CD14-positive monocyte (primary cell): Measurements from ENCODE around the gene PLVAP. TPM values are rescaled to one million over a fixed set of nuclear protein-coding genes. Genes with fewer than 3 reads are reported as not detected.
A peak's percentile ranks its signal among the peaks of the same experiment; 100 is the strongest.
"Not testable (repeated sequence)": the region's sequence is repeated elsewhere in the genome, so short reads cannot be mapped to it uniquely, and the experiment has no call there.

Experiments
- DNase-seq, 3 donors: peaks; one replicate each; pipeline ENCODE4 v3.0.0-alpha.2; 2011 to 2022
- H2AFZ ChIP-seq: 2 replicates; pipeline ENCODE4 v1.6.0; 2012; ENCODE audit warnings: mild to moderate bottlenecking, low read depth, low read length, inconsistent platforms; ENCODE audit not compliant: insufficient read depth, poor library complexity, severe bottlenecking
- H3K27ac ChIP-seq, 2 donors: 1 replicate in 1 of 2; 2 replicates in 1 of 2; pipeline ENCODE4 v1.5.1; 2012 to 2013; ENCODE audit warnings: low read length in 2 of 2, control low read depth in 1 of 2, inconsistent platforms in 1 of 2, low read depth in 1 of 2, mild to moderate bottlenecking in 1 of 2
- H3K27me3 ChIP-seq, 2 donors: one replicate each; pipeline versions ENCODE4 v1.6.0 to v1.6.1; 2011 to 2013; ENCODE audit warnings: low read length in 2 of 2; ENCODE audit not compliant: control insufficient read depth in 2 of 2, insufficient read depth in 2 of 2
- H3K36me3 ChIP-seq, 2 donors: replicated peaks in 1 of 2; 1 replicate in 1 of 2; 2 replicates in 1 of 2; pipeline versions ENCODE4 v1.5.1 to v1.6.1; 2012 to 2013; ENCODE audit warnings: low read length in 2 of 2, control low read depth in 1 of 2, inconsistent platforms in 1 of 2, mild to moderate bottlenecking in 1 of 2; ENCODE audit not compliant: insufficient read depth in 2 of 2, control insufficient read depth in 1 of 2
- H3K4me1 ChIP-seq, 2 donors: 1 replicate in 1 of 2; 2 replicates in 1 of 2; pipeline versions ENCODE4 v1.5.1 to v1.6.1; 2012 to 2013; ENCODE audit warnings: low read length in 2 of 2, control low read depth in 1 of 2, inconsistent platforms in 1 of 2, mild to moderate bottlenecking in 1 of 2, moderate library complexity in 1 of 2; ENCODE audit not compliant: insufficient read depth in 2 of 2, control insufficient read depth in 1 of 2
- H3K4me2 ChIP-seq: replicated peaks from 2 replicates; pipeline ENCODE3; 2012; ENCODE audit warnings: low read length, moderate library complexity, mild to moderate bottlenecking; ENCODE audit not compliant: poor library complexity, severe bottlenecking; ENCODE audit errors: extremely low read depth
- H3K4me3 ChIP-seq, 3 experiments: fragments of 200-600 bp in 1 of 3; sonication (generic) in 1 of 3; replicated peaks in 1 of 3; 1 replicate in 2 of 3; 2 replicates in 1 of 3; pipeline ENCODE4 v1.5.1; 2011 to 2013; ENCODE audit warnings: low read length in 3 of 3, mild to moderate bottlenecking in 3 of 3, control low read depth in 2 of 3, low read depth in 2 of 3, inconsistent platforms in 1 of 3, moderate library complexity in 1 of 3
- H3K79me2 ChIP-seq: 2 replicates; pipeline ENCODE4 v1.6.0; 2012; ENCODE audit warnings: mild to moderate bottlenecking, control low read depth, inconsistent platforms, low read length, moderate library complexity; ENCODE audit not compliant: insufficient read depth
- H3K9ac ChIP-seq: 2 replicates; pipeline ENCODE4 v1.6.0; 2017; ENCODE audit warnings: low read length, mild to moderate bottlenecking; ENCODE audit not compliant: insufficient read depth, poor library complexity, severe bottlenecking
- H3K9me3 ChIP-seq, 2 donors: replicated peaks in 1 of 2; 1 replicate in 1 of 2; 2 replicates in 1 of 2; pipeline versions ENCODE4 v1.5.1 to v1.6.1; 2012 to 2013; ENCODE audit warnings: low read length in 2 of 2, control low read depth in 1 of 2; ENCODE audit not compliant: control insufficient read depth in 1 of 2, insufficient read depth in 1 of 2
- H4K20me1 ChIP-seq: 2 replicates; pipeline ENCODE4 v1.6.0; 2012; ENCODE audit warnings: mild to moderate bottlenecking, low read length, control low read depth, moderate library complexity; ENCODE audit not compliant: insufficient read depth
- H3K27ac Mint-ChIP-seq, 7 donors: one replicate each; pipeline ENCODE4 v1.8.0; 2020; ENCODE audit warnings: mild to moderate bottlenecking in 7 of 7, mixed read lengths in 7 of 7, moderate library complexity in 6 of 7, inconsistent platforms in 2 of 7
- H3K27me3 Mint-ChIP-seq, 3 donors: one replicate each; pipeline ENCODE4 v1.8.0; 2021 to 2022; ENCODE audit warnings: low read depth in 3 of 3, mild to moderate bottlenecking in 3 of 3, mixed read lengths in 3 of 3, moderate library complexity in 3 of 3, inconsistent platforms in 1 of 3
- H3K36me3 Mint-ChIP-seq, 2 donors: one replicate each; pipeline ENCODE4 v1.8.0; 2020; ENCODE audit warnings: mixed read lengths in 2 of 2, inconsistent platforms in 1 of 2, mild to moderate bottlenecking in 1 of 2
- H3K4me1 Mint-ChIP-seq: one replicate; pipeline ENCODE4 v1.8.0; 2020; ENCODE audit warnings: mild to moderate bottlenecking, mixed read lengths
- H3K4me3 Mint-ChIP-seq, 2 donors: one replicate each; pipeline ENCODE4 v1.8.0; 2020; ENCODE audit warnings: mild to moderate bottlenecking in 2 of 2, mixed read lengths in 2 of 2, moderate library complexity in 1 of 2
- H3K9me3 Mint-ChIP-seq, 7 donors: one replicate each; pipeline ENCODE4 v1.8.0; 2020 to 2022; ENCODE audit warnings: mixed read lengths in 7 of 7, mild to moderate bottlenecking in 6 of 7, moderate library complexity in 6 of 7, inconsistent platforms in 2 of 7
- CTCF ChIP-seq: fragments of 200-600 bp; IDR thresholded peaks from one replicate; pipeline ENCODE4 v1.8.0; 2022; ENCODE audit warnings: antibody characterized with exemption, mild to moderate bottlenecking
- WGBS: methylation state at CpG from one replicate; pipeline ENCODE4 v1.1.5; 2013; ENCODE audit warnings: missing lambda C conversion rate; ENCODE audit not compliant: insufficient coverage; 5-methylcytosine and 5-hydroxymethylcytosine counted together
- intact Hi-C, 2 donors: fragments of 100-400 bp; cut with micrococcal nuclease; formaldehyde crosslinking; loops; one replicate each; pipeline versions ENCODE4 v1.15.0 to v1.15.1; 2023
- polyA plus RNA-seq, 3 donors: library from polyadenylated mRNA; depleted of rRNA in 1 of 3; unstranded in 2 of 3; stranded (reverse) in 1 of 3; fragments of 300-500 nt in 2 of 3; fragments of >200 nt in 1 of 3; fragmentation: Illumina TruSeq in 2 of 3; gene quantifications; 1 replicate in 2 of 3; 2 replicates in 1 of 3; pipeline ENCODE4 v1.2.3, GENCODE V29; 2012 to 2021

Gene PLVAP
- polyA plus RNA-seq, 3 donors = 0.08 to 0.81 TPM; not detected in 1

DNA sequence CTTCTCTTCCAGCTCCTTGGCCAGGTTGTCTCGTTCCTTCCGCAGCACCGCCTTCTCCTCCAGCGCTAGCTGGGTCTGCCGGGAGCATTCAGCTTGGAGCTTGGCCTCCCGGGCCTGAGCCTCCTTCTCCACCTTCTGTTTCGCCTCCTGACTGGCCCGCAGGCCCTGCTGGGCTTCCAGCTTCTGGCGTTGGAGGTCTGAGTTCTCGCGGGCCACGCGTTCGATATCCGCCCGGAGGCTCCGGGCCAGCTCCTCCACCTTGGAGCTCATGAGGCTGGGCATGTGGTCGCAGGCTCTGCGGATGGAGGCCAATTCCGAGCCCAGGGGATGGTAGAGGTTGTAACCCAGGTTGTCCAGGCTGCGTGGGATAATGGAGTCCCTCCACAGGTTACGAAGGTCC, 11.8 kb downstream of the PLVAP start:
- intact Hi-C loops = no loop called here
- Histone ChIP-seq H3K27ac (no peak overlapping the region), H4K20me1 (no peaks in the 10 kb centered on the region), H3K4me3 (no peak overlapping the region), H3K79me2 (no peaks in the 10 kb centered on the region), H3K9me3 (no peaks in the 10 kb centered on the region), H3K9ac (no peak overlapping the region), H3K27me3 (no peaks in the 10 kb centered on the region), H3K36me3 (no peaks in the 10 kb centered on the region), H2AFZ (no peak overlapping the region), H3K4me2 (no peak overlapping the region), H3K4me1 (peaks cover 9 to 11% of the 10 kb centered on the region in 2 donors)
- no peaks in the 10 kb centered on the region for H3K36me3 Mint-ChIP-seq
- H3K9me3 Mint-ChIP-seq = no peaks in the 10 kb centered on the region
- WGBS = 98% methylated on average over 22 of the region's 22 CpGs
- no peak overlapping the region for H3K27ac Mint-ChIP-seq
- H3K27me3 Mint-ChIP-seq = peaks cover 0 to 12% (median 6%) of the 10 kb centered on the region in 3 donors
- H3K4me1 Mint-ChIP-seq = peaks cover 7% of the 10 kb centered on the region
- TF ChIP-seq CTCF = no peak
- no peak overlapping the region for H3K4me3 Mint-ChIP-seq
- no peak for DNase-seq

GRCh38 chr19:17363852-17364605, 13.1 kb downstream of the PLVAP start:
- H3K9me3 Mint-ChIP-seq, H3K36me3 ChIP-seq, H3K9ac ChIP-seq, H3K36me3 Mint-ChIP-seq, H3K4me3 ChIP-seq, H3K4me1 ChIP-seq, H3K4me3 Mint-ChIP-seq, H3K79me2 ChIP-seq, intact Hi-C loops, DNase-seq, H3K27ac ChIP-seq, H3K4me1 Mint-ChIP-seq, H3K9me3 ChIP-seq, H3K4me2 ChIP-seq, H3K27me3 ChIP-seq, H4K20me1 ChIP-seq, H2AFZ ChIP-seq: not testable (repeated sequence)
- H3K27ac Mint-ChIP-seq = peak overlapping the region in 1 of 7 donors; percentile 15
- WGBS = 100% methylated on average over 2 of the region's 20 CpGs
- H3K27me3 Mint-ChIP-seq = peaks cover 0 to 12% (median 6%) of the 10 kb centered on the region in 3 donors
